H1 (cell line): ENCODE results near the gene SLC32A1. TPM values are rescaled to one million over a fixed set of nuclear protein-coding genes. Genes with fewer than 3 reads are reported as not detected.

Experiments used
- CREB1 ChIP-seq: IDR thresholded peaks from 2 replicates; pipeline ENCODE4 v1.6.1; 2012; ENCODE audit warnings: inconsistent platforms
- NANOG ChIP-seq: IDR thresholded peaks from 2 replicates; pipeline ENCODE4 v1.6.1; 2011; ENCODE audit warnings: low read length, low read depth, mild to moderate bottlenecking, inconsistent platforms; ENCODE audit not compliant: insufficient read depth, poor library complexity, severe bottlenecking
- POLR2A ChIP-seq, 2 experiments: IDR thresholded peaks; 1 replicate in 1 of 2; 2 replicates in 1 of 2; pipeline ENCODE4 v1.6.1; 2011; ENCODE audit warnings: low read depth in 2 of 2, low read length in 2 of 2, mild to moderate bottlenecking in 2 of 2; ENCODE audit errors: control extremely low read depth in 1 of 2
- POLR2AphosphoS5 ChIP-seq: IDR thresholded peaks from 2 replicates; pipeline ENCODE4 v1.6.1; 2011; ENCODE audit warnings: low read depth, low read length
- RFX5 ChIP-seq: IDR thresholded peaks from 2 replicates; pipeline ENCODE4 v1.6.1; 2011; ENCODE audit warnings: low read depth, low read length, improper control_type of control experiment, borderline replicate concordance
- RNF2 ChIP-seq: fragments of 200-900, 300-1000 bp; sonication (generic); IDR thresholded peaks from 2 replicates; pipeline ENCODE4 v1.7.1; 2016; ENCODE audit warnings: borderline replicate concordance, low read depth, mild to moderate bottlenecking, antibody characterized with exemption, low read length; ENCODE audit not compliant: poor library complexity, severe bottlenecking; ENCODE audit errors: missing control alignments
- SAP30 ChIP-seq: fragments of 300-600 bp; sonication (generic); IDR thresholded peaks from 2 replicates; pipeline ENCODE4 v1.7.1; 2012; ENCODE audit warnings: low read length, moderate library complexity, mild to moderate bottlenecking, inconsistent platforms; ENCODE audit not compliant: insufficient read depth, insufficient replicate concordance
- TAF7 ChIP-seq: optimal IDR thresholded peaks from 2 replicates; pipeline ENCODE3; 2011; ENCODE audit warnings: low read depth, mild to moderate bottlenecking, inconsistent platforms, low read length, moderate library complexity, borderline replicate concordance
- polyA plus RNA-seq, 7 experiments: library from polyadenylated mRNA; depleted of rRNA in 3 of 7; stranded (reverse) in 5 of 7; unstranded in 2 of 7; fragments of >200 nt in 5 of 7; fragments of 200-250 nt in 2 of 7; gene quantifications; 1 replicate in 5 of 7; 2 replicates in 1 of 7; 4 replicates in 1 of 7; pipeline versions ENCODE4 v1.2.1 to v1.2.3, GENCODE V29; 2011 to 2013; ENCODE audit warnings: missing spikeins in 2 of 7, mixed read lengths in 2 of 7
- total RNA-seq: library from RNA; stranded (reverse); fragmentation: NEBNext Ultra II Directional; extraction: Animal tissue kit (Norgen Biotek cat#: 25700); gene quantifications from 2 replicates; pipeline ENCODE4 v1.2.1, GENCODE V29; 2021
- TF ChIP-seq, protein P1 (sequence below): IDR thresholded peaks from 2 replicates; pipeline ENCODE4 v1.6.1; 2011; ENCODE audit warnings: low read length, improper control_type of control experiment
- TF ChIP-seq, protein P2 (sequence below): IDR thresholded peaks from 2 replicates; pipeline ENCODE4 v1.6.1; 2012; ENCODE audit warnings: inconsistent platforms

Gene SLC32A1
- total and polyA plus RNA-seq, 2 of the 8 experiments (the other 6 are each of a cell fraction or from before 2014, with no cell fraction given), result 0.09 to 0.15 TPM

DNA sequence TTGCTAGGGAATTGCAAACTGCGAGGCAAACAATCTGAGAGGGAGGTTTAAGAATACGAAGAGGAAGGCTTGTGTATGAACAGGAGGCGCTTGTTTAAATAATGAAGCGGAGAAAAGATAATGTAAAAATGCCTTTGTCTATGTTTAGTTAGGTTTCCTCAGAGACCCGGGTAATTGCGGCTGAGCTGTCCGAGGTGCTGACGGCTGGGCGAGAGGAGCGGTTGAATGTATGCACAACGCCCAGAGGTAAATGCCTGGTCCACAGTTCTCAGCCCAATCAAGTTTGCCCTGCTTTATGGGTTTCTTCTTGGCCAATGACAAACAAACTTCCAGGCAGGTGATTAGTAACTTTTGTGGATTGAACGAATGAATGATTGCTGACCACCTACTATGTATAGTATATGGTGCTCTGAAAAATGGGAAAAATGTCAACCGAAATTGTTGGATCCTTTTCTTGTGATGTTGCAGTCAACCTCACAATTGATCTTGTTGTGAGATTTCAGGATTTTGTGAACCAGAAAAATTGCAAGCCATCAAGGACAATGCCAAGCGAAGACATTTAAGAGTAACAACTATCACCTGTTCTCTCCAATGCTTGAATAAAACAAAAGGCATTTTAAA is 38.3 kb upstream of the SLC32A1 start (continued):
- TF ChIP-seq TAF7 (peak; percentile 73), SAP30 (no peak), CREB1 (no peak), RNF2 (no peak), NANOG (peak; percentile 80), RFX5 (no peak), POLR2A (IDR thresholded peaks at IDR 0.05; ENCODE audit: control extremely low read depth in 1 of 2, low read depth in 2 of 2, low read length in 2 of 2) (no peak), POLR2AphosphoS5 (no peak)
- TF ChIP-seq, protein P1, sequence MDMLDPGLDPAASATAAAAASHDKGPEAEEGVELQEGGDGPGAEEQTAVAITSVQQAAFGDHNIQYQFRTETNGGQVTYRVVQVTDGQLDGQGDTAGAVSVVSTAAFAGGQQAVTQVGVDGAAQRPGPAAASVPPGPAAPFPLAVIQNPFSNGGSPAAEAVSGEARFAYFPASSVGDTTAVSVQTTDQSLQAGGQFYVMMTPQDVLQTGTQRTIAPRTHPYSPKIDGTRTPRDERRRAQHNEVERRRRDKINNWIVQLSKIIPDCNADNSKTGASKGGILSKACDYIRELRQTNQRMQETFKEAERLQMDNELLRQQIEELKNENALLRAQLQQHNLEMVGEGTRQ, result no peak
- TF ChIP-seq, protein P2, sequence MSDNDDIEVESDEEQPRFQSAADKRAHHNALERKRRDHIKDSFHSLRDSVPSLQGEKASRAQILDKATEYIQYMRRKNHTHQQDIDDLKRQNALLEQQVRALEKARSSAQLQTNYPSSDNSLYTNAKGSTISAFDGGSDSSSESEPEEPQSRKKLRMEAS, result no peak
